HepG2 (cell line): Measurements from ENCODE around the gene CCNB1IP1.

Experiments
- AFF4 ChIP-seq: sonication (generic); formaldehyde crosslinking; IDR thresholded peaks from 2 replicates; pipeline ENCODE4 v1.4.0; 2020; ENCODE audit warnings: missing genetic modification reagents
- CTCF ChIP-seq: sonication (generic); formaldehyde crosslinking; IDR thresholded peaks from 2 replicates; pipeline ENCODE4 v1.5.0; 2020; ENCODE audit warnings: mild to moderate bottlenecking, missing genetic modification reagents, moderate library complexity
- KLF16 ChIP-seq, 2 experiments: sonication (generic) in 1 of 2; formaldehyde crosslinking in 1 of 2; IDR thresholded peaks; 2 replicates each; pipeline versions ENCODE4 v1.6.1 to v1.8.0; 2016 to 2023; ENCODE audit warnings: missing genetic modification reagents in 2 of 2, missing compliant biosample characterization in 1 of 2
- NR2F2 ChIP-seq: IDR thresholded peaks from 2 replicates; pipeline ENCODE4 v1.6.1; 2012; ENCODE audit warnings: low read depth, inconsistent platforms, borderline replicate concordance
- POLR2A ChIP-seq, 2 experiments: IDR thresholded peaks; 2 replicates each; pipeline ENCODE4 v1.6.1; 2011; ENCODE audit warnings: low read depth in 2 of 2, low read length in 2 of 2, mild to moderate bottlenecking in 1 of 2, moderate library complexity in 1 of 2; ENCODE audit not compliant: insufficient read depth in 1 of 2
- POLR2AphosphoS5 ChIP-seq: IDR thresholded peaks from 2 replicates; pipeline ENCODE4 v1.6.1; 2012; ENCODE audit warnings: low read depth, low read length
- SP140L ChIP-seq: sonication (generic); formaldehyde crosslinking; IDR thresholded peaks from 2 replicates; pipeline ENCODE4 v1.4.0; 2020; ENCODE audit warnings: missing genetic modification reagents, borderline replicate concordance
- STAG1 ChIP-seq: sonication (generic); formaldehyde crosslinking; IDR thresholded peaks from 2 replicates; pipeline ENCODE4 v1.4.0; 2020; ENCODE audit warnings: missing genetic modification reagents
- ZBTB44 ChIP-seq: sonication (generic); formaldehyde crosslinking; IDR thresholded peaks from 2 replicates; pipeline ENCODE4 v1.4.0; 2020; ENCODE audit warnings: missing genetic modification reagents
- ZBTB8A ChIP-seq: sonication (generic); formaldehyde crosslinking; IDR thresholded peaks from 2 replicates; pipeline ENCODE4 v1.4.0; 2020; ENCODE audit warnings: mild to moderate bottlenecking, low read depth, missing genetic modification reagents, borderline replicate concordance
- ZNF33B ChIP-seq: sonication (generic); formaldehyde crosslinking; IDR thresholded peaks from 2 replicates; pipeline ENCODE4 v1.5.1; 2020; ENCODE audit warnings: mild to moderate bottlenecking, missing genetic modification reagents
- ZNF605 ChIP-seq: sonication (generic); formaldehyde crosslinking; IDR thresholded peaks from 2 replicates; pipeline ENCODE4 v1.8.0; 2022; ENCODE audit warnings: mild to moderate bottlenecking, missing genetic modification reagents
- TF ChIP-seq, protein P1 (sequence below): conservative IDR thresholded peaks from 2 replicates; pipeline ENCODE4 v1.6.1; 2018; ENCODE audit warnings: missing genetic modification reagents

GRCh38 chr14:20278414-20278813 is 54.7 kb downstream of the CCNB1IP1 start:
- TF ChIP-seq ZBTB44 (CRISPR knock-in tag) = no peak
- no peak for TF ChIP-seq POLR2AphosphoS5
- no peak for TF ChIP-seq KLF16 (CRISPR knock-in tag; IDR thresholded peaks at IDR 0.05)
- TF ChIP-seq POLR2A (IDR thresholded peaks at IDR 0.05; ENCODE audit: insufficient read depth in 1 of 2, low read depth in 2 of 2, low read length in 2 of 2) = no peak
- TF ChIP-seq, protein P1, sequence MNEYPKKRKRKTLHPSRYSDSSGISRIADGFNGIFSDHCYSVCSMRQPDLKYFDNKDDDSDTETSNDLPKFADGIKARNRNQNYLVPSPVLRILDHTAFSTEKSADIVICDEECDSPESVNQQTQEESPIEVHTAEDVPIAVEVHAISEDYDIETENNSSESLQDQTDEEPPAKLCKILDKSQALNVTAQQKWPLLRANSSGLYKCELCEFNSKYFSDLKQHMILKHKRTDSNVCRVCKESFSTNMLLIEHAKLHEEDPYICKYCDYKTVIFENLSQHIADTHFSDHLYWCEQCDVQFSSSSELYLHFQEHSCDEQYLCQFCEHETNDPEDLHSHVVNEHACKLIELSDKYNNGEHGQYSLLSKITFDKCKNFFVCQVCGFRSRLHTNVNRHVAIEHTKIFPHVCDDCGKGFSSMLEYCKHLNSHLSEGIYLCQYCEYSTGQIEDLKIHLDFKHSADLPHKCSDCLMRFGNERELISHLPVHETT (CRISPR knock-in tag) = no peak
- TF ChIP-seq NR2F2 = no peak
- TF ChIP-seq ZBTB8A (CRISPR knock-in tag) = no peak
- TF ChIP-seq STAG1 (CRISPR knock-in tag) = no peak
- no peak for TF ChIP-seq AFF4 (CRISPR knock-in tag)
- no peak for TF ChIP-seq SP140L
- no peak for TF ChIP-seq CTCF (CRISPR knock-in tag)
- TF ChIP-seq ZNF605 = no peak
- no peak for TF ChIP-seq ZNF33B (CRISPR knock-in tag)
